Astrocyte (in vitro differentiated cells and primary cell): ENCODE results near the gene COG5. TPM values are rescaled to one million over a fixed set of nuclear protein-coding genes. Genes with fewer than 3 reads are reported as not detected.
"Not testable (repeated sequence)": the region's sequence is repeated elsewhere in the genome, so short reads cannot be mapped to it uniquely, and the experiment has no call there.

Source experiments
- DNase-seq: peaks from one replicate; pipeline ENCODE4 v3.0.0-alpha.2; 2010; ENCODE audit warnings: low read depth
- FAIRE-seq: peaks from 2 replicates; lab custom pipeline; 2011; peaks lifted over from hg19 to GRCh38; lab: Jason Lieb, UNC
- H2AFZ ChIP-seq: 2 replicates; pipeline ENCODE4 v1.6.0; 2012; ENCODE audit warnings: low read depth, low read length, inconsistent platforms
- H3K27ac ChIP-seq: 2 replicates; pipeline ENCODE4 v1.5.1; 2011; ENCODE audit warnings: low read depth, low read length, inconsistent platforms
- H3K27me3 ChIP-seq: 2 replicates; pipeline ENCODE4 v1.6.0; 2011; ENCODE audit warnings: low read length, inconsistent platforms; ENCODE audit not compliant: insufficient read depth
- H3K36me3 ChIP-seq: 2 replicates; pipeline ENCODE4 v1.5.1; 2011; ENCODE audit warnings: low read length, inconsistent platforms; ENCODE audit not compliant: insufficient read depth
- H3K4me1 ChIP-seq: 2 replicates; pipeline ENCODE4 v1.5.1; 2011; ENCODE audit warnings: low read length, inconsistent platforms; ENCODE audit not compliant: insufficient read depth
- H3K4me2 ChIP-seq: 2 replicates; pipeline ENCODE4 v1.6.0; 2012; ENCODE audit warnings: low read length, inconsistent platforms
- H3K4me3 ChIP-seq: 2 replicates; pipeline ENCODE4 v1.5.1; 2011; ENCODE audit warnings: low read depth, mild to moderate bottlenecking, low read length, inconsistent platforms; ENCODE audit not compliant: insufficient read depth
- H3K79me2 ChIP-seq: 2 replicates; pipeline ENCODE4 v1.6.0; 2012; ENCODE audit warnings: mild to moderate bottlenecking, low read length, inconsistent platforms; ENCODE audit not compliant: insufficient read depth
- H3K9ac ChIP-seq: 2 replicates; pipeline ENCODE4 v1.6.0; 2012; ENCODE audit warnings: mild to moderate bottlenecking, low read length, inconsistent platforms
- H3K9me3 ChIP-seq: 2 replicates; pipeline ENCODE4 v1.5.1; 2012; ENCODE audit warnings: low read depth, mild to moderate bottlenecking, low read length, inconsistent platforms; ENCODE audit not compliant: insufficient read depth
- H4K20me1 ChIP-seq: 2 replicates; pipeline ENCODE4 v1.6.0; 2012; ENCODE audit warnings: low read length, inconsistent platforms; ENCODE audit not compliant: insufficient read depth
- H3K27ac Mint-ChIP-seq: one replicate; pipeline ENCODE4 v1.8.0; 2021; ENCODE audit warnings: mild to moderate bottlenecking, mixed read lengths; ENCODE audit not compliant: unreplicated experiment
- H3K27me3 Mint-ChIP-seq: one replicate; pipeline ENCODE4 v1.8.0; 2021; ENCODE audit warnings: low read depth, mixed read lengths; ENCODE audit not compliant: unreplicated experiment
- H3K36me3 Mint-ChIP-seq: one replicate; pipeline ENCODE4 v1.8.0; 2021; ENCODE audit warnings: low read depth, mixed read lengths; ENCODE audit not compliant: unreplicated experiment
- H3K4me1 Mint-ChIP-seq: one replicate; pipeline ENCODE4 v1.8.0; 2021; ENCODE audit warnings: low read depth, mixed read lengths; ENCODE audit not compliant: unreplicated experiment
- H3K4me3 Mint-ChIP-seq: one replicate; pipeline ENCODE4 v1.8.0; 2021; ENCODE audit warnings: mild to moderate bottlenecking, moderate library complexity, mixed read lengths; ENCODE audit not compliant: unreplicated experiment
- H3K9me3 Mint-ChIP-seq: one replicate; pipeline ENCODE4 v1.8.0; 2021; ENCODE audit warnings: mild to moderate bottlenecking, mixed read lengths; ENCODE audit not compliant: unreplicated experiment
- CTCF ChIP-seq: IDR thresholded peaks from 2 replicates; pipeline ENCODE4 v1.5.1; 2011; ENCODE audit warnings: low read depth, mild to moderate bottlenecking, inconsistent platforms, low read length, moderate library complexity; ENCODE audit not compliant: insufficient read depth
- EZH2 ChIP-seq: IDR thresholded peaks from 2 replicates; pipeline ENCODE4 v1.6.1; 2012; ENCODE audit warnings: mild to moderate bottlenecking, low read length, inconsistent platforms; ENCODE audit not compliant: insufficient read depth
- total RNA-seq: library from RNA; stranded (reverse); gene quantifications from 2 replicates; pipeline ENCODE4 v1.2.1, GENCODE V29; 2021

Gene COG5
- total RNA-seq, 1 donor from 2014 or later = 57.1 TPM

GRCh38 chr7:107248551-107249316, 315.0 kb downstream of the COG5 start:
- Histone ChIP-seq H3K79me2 (no peaks in the 10 kb centered on the region), H4K20me1 (peaks cover 3% of the 10 kb centered on the region), H3K9ac (no peak overlapping the region), H3K27ac (no peak overlapping the region), H3K4me2 (no peak overlapping the region), H3K36me3 (no peaks in the 10 kb centered on the region), H3K9me3 (no peaks in the 10 kb centered on the region), H3K27me3 (no peaks in the 10 kb centered on the region), H2AFZ (no peak overlapping the region), H3K4me3 (no peak overlapping the region), H3K4me1 (no peaks in the 10 kb centered on the region)
- Mint-ChIP-seq H3K4me3 (no peak overlapping the region), H3K27me3 (no peaks in the 10 kb centered on the region), H3K27ac (no peak overlapping the region), H3K4me1 (no peaks in the 10 kb centered on the region), H3K36me3 (peaks cover 31% of the 10 kb centered on the region), H3K9me3 (peaks cover 8% of the 10 kb centered on the region)
- DNase-seq (no peak), FAIRE-seq (no peak)
- TF ChIP-seq CTCF = no peak
- no peak for TF ChIP-seq EZH2

GRCh38 chr7:107246836-107247235, 316.9 kb downstream of the COG5 start:
- not testable (repeated sequence) for H3K4me1 ChIP-seq, DNase-seq

GRCh38 chr7:107244613-107245012, 319.1 kb downstream of the COG5 start:
- Histone ChIP-seq H4K20me1 (no peaks in the 10 kb centered on the region), H3K36me3 (no peaks in the 10 kb centered on the region), H3K4me1 (no peaks in the 10 kb centered on the region), H3K9me3 (no peaks in the 10 kb centered on the region), H3K4me2 (no peak overlapping the region), H3K27ac (no peak overlapping the region), H3K9ac (no peak overlapping the region), H3K27me3 (no peaks in the 10 kb centered on the region), H3K79me2 (no peaks in the 10 kb centered on the region), H2AFZ (no peak overlapping the region), H3K4me3 (no peak overlapping the region)
- no peak overlapping the region for H3K4me3 Mint-ChIP-seq
- H3K27ac Mint-ChIP-seq = no peak overlapping the region
- H3K4me1 Mint-ChIP-seq = no peaks in the 10 kb centered on the region
- no peak for TF ChIP-seq EZH2
- TF ChIP-seq CTCF = no peak
- no peaks in the 10 kb centered on the region for H3K27me3 Mint-ChIP-seq
- H3K36me3 Mint-ChIP-seq = peaks cover 39% of the 10 kb centered on the region
- FAIRE-seq (no peak), DNase-seq (no peak)
- H3K9me3 Mint-ChIP-seq = peaks cover 8% of the 10 kb centered on the region

More at GRCh38 chr7:107246836-107247235, 316.9 kb downstream of the COG5 start:
- not testable (repeated sequence) for H3K27me3 ChIP-seq, H3K9me3 ChIP-seq, H2AFZ ChIP-seq, H3K4me1 Mint-ChIP-seq, H3K27ac Mint-ChIP-seq, H3K36me3 ChIP-seq, H3K27ac ChIP-seq, H4K20me1 ChIP-seq, H3K9ac ChIP-seq, H3K4me3 Mint-ChIP-seq, H3K27me3 Mint-ChIP-seq, H3K4me2 ChIP-seq, H3K9me3 Mint-ChIP-seq, H3K79me2 ChIP-seq, FAIRE-seq, H3K4me3 ChIP-seq
- H3K36me3 Mint-ChIP-seq = peaks cover 39% of the 10 kb centered on the region
